Measurements from ENCODE around the gene SPARC. TPM values are rescaled to one million over a fixed set of nuclear protein-coding genes. Genes with fewer than 3 reads are reported as not detected.

SPARC gene
- polyA plus RNA-seq, 1 donor (not counting 4 experiments of a cell fraction or from before 2014, with no cell fraction given), result 397 TPM

- H3K4me1 ChIP-seq (ENCODE audit: control insufficient read depth, extremely low read depth, insufficient read depth, low read length), result peaks cover 8% of the 10 kb centered on the region
- no peaks in the 10 kb centered on the region for H3K27me3 ChIP-seq (ENCODE audit: control insufficient read depth, extremely low read depth, insufficient read depth, low read length)
- dilution Hi-C loops (cut with MboI; ENCODE audit: extremely low pct_ligation_motif_present, low sequenced_read_pairs), result no loop called here
- no peaks in the 10 kb centered on the region for H3K79me2 ChIP-seq (ENCODE audit: control insufficient read depth, insufficient read depth, low read length)
- H3K4me2 ChIP-seq (ENCODE audit: control insufficient read depth, extremely low read depth, insufficient read depth, low read depth, low read length), result no peak overlapping the region
- H2AFZ ChIP-seq (ENCODE audit: control insufficient read depth, low read length), result no peak overlapping the region
- H4K20me1 ChIP-seq (ENCODE audit: control insufficient read depth, extremely low read depth, insufficient read depth, low read length), result no peaks in the 10 kb centered on the region
- H3K9me1 ChIP-seq (ENCODE audit: control insufficient read depth, extremely low read depth, insufficient read depth, low read length), result no peaks in the 10 kb centered on the region
- peaks cover 2% of the 10 kb centered on the region for H3K9me3 ChIP-seq (ENCODE audit: control insufficient read depth, low read depth, low read length)
- no peak for FAIRE-seq
- H3K4me3 ChIP-seq (ENCODE audit: control insufficient read depth in 2 of 3, extremely low read depth in 1 of 3, insufficient read depth in 2 of 3, low read depth in 1 of 3, low read length in 3 of 3), result no peak overlapping the region
- H3K36me3 ChIP-seq (ENCODE audit: control insufficient read depth in 2 of 2, extremely low read depth in 1 of 2, insufficient read depth in 2 of 2, low read length in 2 of 2), result no peaks in the 10 kb centered on the region
- no peak for TF ChIP-seq CTCF (optimal IDR thresholded peaks at IDR 0.05 in 1 of 3, IDR thresholded peaks at IDR 0.05 in 1 of 3, conservative IDR thresholded peaks at IDR 0.05 in 1 of 3; ENCODE audit: extremely low read depth in 1 of 3, insufficient read depth in 2 of 3, low read length in 3 of 3)
- TF ChIP-seq EZH2 (IDR thresholded peaks at IDR 0.05; ENCODE audit: low read length), result no peak
- H3K9ac ChIP-seq (ENCODE audit: control insufficient read depth, extremely low read depth, insufficient read depth, low read length), result no peak overlapping the region
- H3K27ac ChIP-seq (ENCODE audit: control insufficient read depth, insufficient read depth, low read length), result no peak overlapping the region
- no peak for DNase-seq (ENCODE audit: low read depth, low spot score)
These were observed 17.1 kb upstream of the SPARC start for GRCh38 chr5:151703780-151704179.

- Histone ChIP-seq H3K9me1 (ENCODE audit: control insufficient read depth, extremely low read depth, insufficient read depth, low read length) (no peaks in the 10 kb centered on the region), H3K4me2 (ENCODE audit: control insufficient read depth, extremely low read depth, insufficient read depth, low read depth, low read length) (no peak overlapping the region), H2AFZ (ENCODE audit: control insufficient read depth, low read length) (no peak overlapping the region), H3K27me3 (ENCODE audit: control insufficient read depth, extremely low read depth, insufficient read depth, low read length) (no peaks in the 10 kb centered on the region), H4K20me1 (ENCODE audit: control insufficient read depth, extremely low read depth, insufficient read depth, low read length) (no peaks in the 10 kb centered on the region), H3K36me3 (ENCODE audit: control insufficient read depth in 2 of 2, extremely low read depth in 1 of 2, insufficient read depth in 2 of 2, low read length in 2 of 2) (no peaks in the 10 kb centered on the region), H3K9me3 (ENCODE audit: control insufficient read depth, low read depth, low read length) (peaks cover 2% of the 10 kb centered on the region), H3K9ac (ENCODE audit: control insufficient read depth, extremely low read depth, insufficient read depth, low read length) (no peak overlapping the region), H3K4me1 (ENCODE audit: control insufficient read depth, extremely low read depth, insufficient read depth, low read length) (peaks cover 9% of the 10 kb centered on the region), H3K27ac (ENCODE audit: control insufficient read depth, insufficient read depth, low read length) (no peak overlapping the region), H3K4me3 (ENCODE audit: control insufficient read depth in 2 of 3, extremely low read depth in 1 of 3, insufficient read depth in 2 of 3, low read depth in 1 of 3, low read length in 3 of 3) (no peak overlapping the region), H3K79me2 (ENCODE audit: control insufficient read depth, insufficient read depth, low read length) (no peaks in the 10 kb centered on the region)
- dilution Hi-C loops (cut with MboI; ENCODE audit: extremely low pct_ligation_motif_present, low sequenced_read_pairs), result no loop called here
- FAIRE-seq (no peak), DNase-seq (ENCODE audit: low read depth, low spot score) (no peak)
- TF ChIP-seq EZH2 (IDR thresholded peaks at IDR 0.05; ENCODE audit: low read length), result no peak
- TF ChIP-seq CTCF (optimal IDR thresholded peaks at IDR 0.05 in 1 of 3, IDR thresholded peaks at IDR 0.05 in 1 of 3, conservative IDR thresholded peaks at IDR 0.05 in 1 of 3; ENCODE audit: extremely low read depth in 1 of 3, insufficient read depth in 2 of 3, low read length in 3 of 3), result no peak
These were observed 16.5 kb upstream of the SPARC start for GRCh38 chr5:151703227-151703626.

Measured in keratinocyte (primary cell).